H7 (cell line): ENCODE data around the gene LCORL. TPM values are rescaled to one million over a fixed set of nuclear protein-coding genes. Genes with fewer than 3 reads are reported as not detected.
"Not testable (repeated sequence)": the region's sequence is repeated elsewhere in the genome, so short reads cannot be mapped to it uniquely, and the experiment has no call there.

Experiments
- DNase-seq: peaks from one replicate; pipeline ENCODE4 v3.0.0; 2012
- H3K27me3 ChIP-seq: 2 replicates; pipeline ENCODE4 v1.6.0; 2011; ENCODE audit warnings: mild to moderate bottlenecking, low read length; ENCODE audit not compliant: control insufficient read depth, insufficient read depth
- H3K36me3 ChIP-seq: replicated peaks from 2 replicates; pipeline ENCODE4 v1.5.1; 2011; ENCODE audit warnings: low read length; ENCODE audit not compliant: control insufficient read depth, insufficient read depth
- H3K4me3 ChIP-seq: 2 replicates; pipeline ENCODE4 v1.5.1; 2011; ENCODE audit warnings: low read depth, mild to moderate bottlenecking, control low read depth, low read length, moderate library complexity; ENCODE audit not compliant: insufficient read depth
- total RNA-seq: library from RNA; depleted of rRNA; stranded (reverse); fragments of >200 nt; shearing (Covaris generic); gene quantifications from 2 replicates; pipeline ENCODE4 v1.2.3, GENCODE V29; 2014; rRNA removed

LCORL gene
- 12.4 and 21.4 TPM in 2 replicates for total RNA-seq

DNA sequence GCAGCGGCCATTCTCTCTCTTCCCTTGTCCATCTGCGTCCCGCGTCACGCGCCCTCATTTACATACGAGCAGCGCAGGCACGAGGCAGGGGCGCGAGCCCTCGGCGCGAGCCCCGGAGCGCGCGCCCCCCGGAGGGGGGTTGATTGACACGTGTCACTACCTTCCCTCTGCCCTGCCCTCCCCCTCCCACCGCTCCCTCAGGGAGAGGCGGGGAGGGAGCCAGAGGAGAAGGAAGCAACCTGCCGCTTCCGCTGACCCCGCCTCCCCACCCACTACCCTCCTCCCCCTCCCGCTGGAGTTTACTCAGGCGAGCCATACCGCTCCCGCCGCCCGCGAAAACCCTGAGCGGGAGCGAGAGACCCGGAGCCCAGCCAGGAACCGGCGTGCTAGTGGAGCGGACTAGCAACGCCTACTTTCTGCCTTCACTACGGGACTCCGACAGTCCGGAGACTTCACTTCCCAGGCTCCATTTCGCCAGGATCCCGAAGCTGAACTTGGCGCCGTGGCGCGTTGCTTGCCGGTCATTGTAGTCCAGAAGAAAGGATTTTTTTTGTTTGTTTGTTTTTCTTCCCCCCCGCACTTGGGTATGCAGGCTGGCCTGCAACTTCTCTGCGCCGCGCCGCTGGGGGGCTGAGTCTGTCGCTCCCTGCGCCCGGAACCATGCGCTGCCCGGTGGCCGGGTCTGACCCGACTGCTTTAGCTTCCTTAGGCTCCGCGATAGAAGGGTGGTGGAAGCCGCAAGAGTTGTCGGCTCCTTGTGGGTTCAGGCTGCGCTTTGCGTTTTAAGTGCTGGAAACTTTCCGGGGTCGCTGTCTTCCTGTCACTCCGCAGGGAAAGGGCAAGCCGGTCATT lies at the start of gene LCORL:
LCORL (minus strand) TSS at position 36 of the 852 bp plus-strand sequence; CDS start at position 32, 4 bp downstream.
- DNase-seq, result peak; percentile 90
- Histone ChIP-seq H3K27me3 (peaks cover 17% of the 10 kb centered on the region), H3K4me3 (peak within 1 kb of the TSS; percentile 94), H3K36me3 (no peaks in the 10 kb centered on the region)

DNA sequence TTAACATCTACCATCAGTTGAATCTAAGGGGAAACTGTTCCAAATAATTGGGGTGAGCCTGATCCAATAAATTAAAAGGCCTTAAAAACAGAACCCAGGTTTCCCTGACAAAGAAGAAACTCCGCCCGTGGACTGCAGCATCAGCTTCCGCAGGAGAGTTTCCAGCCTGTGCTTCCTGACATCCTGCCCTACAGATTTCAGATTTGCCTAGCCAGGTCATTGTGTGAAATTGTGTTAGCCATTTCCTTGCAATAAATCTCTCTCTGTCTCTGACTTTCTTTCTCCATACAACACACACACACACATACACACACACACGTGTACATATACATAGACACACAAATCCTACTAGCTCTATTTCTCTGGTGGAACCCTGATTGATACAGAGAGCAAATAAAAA lies 48.3 kb upstream of the LCORL start:
- Histone ChIP-seq H3K27me3 (no peaks in the 10 kb centered on the region; the same call in 1 of the 2 replicates), H3K4me3 (no peak overlapping the region), H3K36me3 (no peaks in the 10 kb centered on the region)
- DNase-seq, result no peak

DNA sequence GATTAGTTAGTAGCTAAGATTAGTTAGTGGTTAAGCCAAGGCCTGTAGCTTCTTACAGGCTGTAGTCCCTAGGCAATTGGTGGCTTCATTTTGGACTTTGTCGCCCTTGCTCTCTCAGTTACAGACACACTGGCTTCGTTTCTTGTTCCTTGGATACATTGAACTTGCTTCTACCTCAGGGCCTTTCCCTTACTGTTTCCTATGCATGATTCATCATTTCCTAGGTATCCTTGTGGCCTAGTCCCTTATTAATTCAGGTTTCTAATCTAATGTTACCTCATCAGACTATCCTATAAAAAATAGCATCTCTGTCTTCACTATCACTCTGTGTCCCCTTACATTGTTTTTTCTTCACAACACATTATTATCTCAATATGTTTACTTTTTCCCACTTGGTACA lies 45.5 kb upstream of the LCORL start:
- H3K27me3 ChIP-seq, result no peaks in the 10 kb centered on the region; the same call in 1 of the 2 replicates
- H3K4me3 ChIP-seq, result no peak overlapping the region
- no peak for DNase-seq
- no peaks in the 10 kb centered on the region for H3K36me3 ChIP-seq

DNA sequence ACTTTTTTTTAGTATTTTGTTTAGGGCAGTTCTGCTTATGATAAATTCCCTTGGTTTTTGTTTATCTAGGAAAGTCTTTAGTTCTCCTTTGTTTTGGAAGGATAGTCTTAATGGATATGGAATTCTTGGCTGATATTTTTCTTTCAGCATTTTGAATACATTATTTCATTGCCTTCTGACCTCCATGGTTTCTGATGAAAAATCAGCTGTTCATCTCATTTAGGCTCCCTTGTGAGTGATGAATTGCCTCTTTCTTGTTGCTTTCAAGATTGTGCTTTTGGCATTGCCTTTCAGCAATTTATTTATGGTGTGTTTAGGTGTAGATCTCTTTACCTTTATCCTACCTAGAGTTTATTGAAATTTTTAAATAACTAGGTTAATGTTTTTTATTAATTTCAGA lies 41.5 kb upstream of the LCORL start:
- H3K4me3 ChIP-seq, result no peak overlapping the region
- H3K36me3 ChIP-seq, result no peaks in the 10 kb centered on the region
- no peak for DNase-seq
- H3K27me3 ChIP-seq, result no peaks in the 10 kb centered on the region

DNA sequence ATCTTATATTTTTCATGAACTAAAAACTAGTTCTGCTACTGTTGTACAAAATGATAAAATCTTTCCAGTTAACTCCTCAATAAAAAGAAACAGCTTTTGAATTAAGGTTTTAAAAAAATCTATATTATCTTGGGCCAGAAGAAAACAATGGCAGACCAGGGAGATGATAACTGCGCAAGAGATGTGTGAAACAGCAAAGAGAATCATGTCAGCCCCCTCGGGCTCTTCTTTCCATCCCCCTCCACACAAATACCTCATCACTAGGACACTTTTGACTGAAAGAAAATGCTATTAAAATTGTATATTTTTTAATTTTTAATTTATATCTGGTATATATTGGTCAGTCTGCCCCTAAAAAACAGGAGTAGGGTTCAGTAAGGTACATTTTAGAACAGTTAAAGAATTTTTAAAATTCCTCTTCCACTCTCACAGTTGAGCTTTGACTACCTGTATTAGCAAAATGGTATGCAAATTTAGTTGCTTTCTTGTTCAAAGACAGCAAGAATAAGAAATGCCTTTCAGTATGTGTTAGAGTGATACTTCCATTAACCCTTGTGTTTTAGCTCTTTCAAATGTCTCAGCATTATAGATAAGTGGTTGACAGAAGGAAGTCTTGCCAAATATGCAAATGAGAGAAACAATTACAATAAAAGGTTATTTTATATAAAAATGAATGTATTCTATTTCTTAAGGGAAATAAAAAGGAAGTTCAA lies 36.4 kb upstream of the LCORL start:
- no peaks in the 10 kb centered on the region for H3K27me3 ChIP-seq
- no peak for DNase-seq
- no peak overlapping the region for H3K4me3 ChIP-seq
- H3K36me3 ChIP-seq, result no peaks in the 10 kb centered on the region

DNA sequence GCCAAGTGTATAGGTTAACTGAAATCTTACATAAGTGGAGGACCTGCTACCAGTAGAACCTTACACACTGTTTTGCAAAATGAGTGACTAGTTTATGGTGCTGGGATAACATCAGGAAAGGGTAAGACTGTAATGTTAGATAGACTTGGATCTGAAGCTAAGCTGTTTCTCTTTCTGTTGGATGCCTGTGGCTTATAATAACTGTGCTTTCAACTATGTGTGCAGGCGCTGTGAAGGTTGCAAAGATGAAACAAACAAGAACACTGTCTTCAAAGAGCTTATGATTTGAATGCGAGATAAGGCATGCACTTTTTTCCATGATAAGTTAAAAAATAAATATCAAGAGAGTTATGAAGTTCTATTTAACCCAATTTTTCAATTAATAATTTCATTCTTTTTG lies 34.5 kb upstream of the LCORL start:
- no peak overlapping the region for H3K4me3 ChIP-seq
- no peaks in the 10 kb centered on the region for H3K27me3 ChIP-seq
- no peaks in the 10 kb centered on the region for H3K36me3 ChIP-seq
- no peak for DNase-seq

DNA sequence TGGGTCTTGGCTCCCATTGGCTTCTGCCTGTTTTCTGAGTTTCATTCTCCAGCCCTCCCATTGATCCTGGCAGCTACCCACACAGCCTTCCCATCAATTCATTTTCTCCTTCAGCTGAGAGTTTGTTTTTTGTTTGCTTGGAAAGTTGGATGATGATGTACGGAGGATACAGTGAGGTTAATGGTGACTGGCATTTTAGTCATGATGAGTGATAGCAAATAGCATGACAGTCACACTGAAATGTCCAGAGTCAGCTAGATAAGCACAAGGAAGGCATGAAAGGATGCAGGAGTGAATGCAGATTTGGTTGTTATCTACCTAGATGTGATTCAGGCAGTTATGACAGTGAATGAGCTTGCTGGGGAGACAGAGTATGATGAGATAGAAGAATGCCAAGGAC lies 30.6 kb upstream of the LCORL start:
- Histone ChIP-seq H3K36me3 (no peaks in the 10 kb centered on the region), H3K4me3 (no peak overlapping the region), H3K27me3 (no peaks in the 10 kb centered on the region)
- no peak for DNase-seq

DNA sequence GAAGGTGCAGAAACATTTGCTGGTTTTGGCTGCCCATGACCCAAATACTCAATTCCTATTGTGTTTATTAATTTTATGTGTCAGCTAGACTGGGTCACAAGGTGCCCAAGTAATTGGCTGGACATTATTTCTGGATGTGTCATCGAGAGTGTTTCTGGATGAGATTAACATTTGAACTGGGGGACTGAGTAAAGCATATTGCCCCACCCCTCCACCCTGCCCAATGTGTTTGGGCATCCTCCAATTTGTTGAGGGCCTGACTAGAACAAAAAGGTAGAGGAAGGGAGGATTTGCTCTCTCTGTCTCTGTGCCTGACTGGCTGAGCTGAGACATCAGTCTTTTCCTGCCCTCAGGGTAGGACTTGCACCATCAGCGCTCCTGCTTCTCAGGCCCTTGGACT lies 29.7 kb upstream of the LCORL start:
- Histone ChIP-seq H3K4me3 (no peak overlapping the region), H3K36me3 (no peaks in the 10 kb centered on the region), H3K27me3 (no peaks in the 10 kb centered on the region)
- DNase-seq, result no peak

DNA sequence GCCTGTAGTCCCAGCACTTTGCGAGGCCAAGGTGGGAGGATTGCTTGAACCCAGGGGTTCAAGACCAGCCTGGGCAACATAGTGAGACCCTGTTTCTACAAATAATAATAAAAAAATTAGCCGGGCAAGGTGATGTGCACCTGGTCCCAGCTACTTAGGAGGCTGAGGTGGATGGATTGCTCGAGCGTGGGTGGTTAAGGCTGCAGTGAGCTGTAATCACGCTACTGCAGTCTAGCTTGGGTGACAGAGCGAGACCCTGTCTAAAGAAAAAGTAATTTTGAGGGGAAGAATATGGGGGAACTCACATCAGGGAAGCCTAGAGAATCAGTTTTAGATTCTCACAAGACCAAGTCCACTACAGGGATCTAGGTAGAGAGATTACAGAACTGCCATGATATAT lies 28.9 kb upstream of the LCORL start:
- no peak overlapping the region for H3K4me3 ChIP-seq
- H3K27me3 ChIP-seq, result no peaks in the 10 kb centered on the region
- no peak for DNase-seq

DNA sequence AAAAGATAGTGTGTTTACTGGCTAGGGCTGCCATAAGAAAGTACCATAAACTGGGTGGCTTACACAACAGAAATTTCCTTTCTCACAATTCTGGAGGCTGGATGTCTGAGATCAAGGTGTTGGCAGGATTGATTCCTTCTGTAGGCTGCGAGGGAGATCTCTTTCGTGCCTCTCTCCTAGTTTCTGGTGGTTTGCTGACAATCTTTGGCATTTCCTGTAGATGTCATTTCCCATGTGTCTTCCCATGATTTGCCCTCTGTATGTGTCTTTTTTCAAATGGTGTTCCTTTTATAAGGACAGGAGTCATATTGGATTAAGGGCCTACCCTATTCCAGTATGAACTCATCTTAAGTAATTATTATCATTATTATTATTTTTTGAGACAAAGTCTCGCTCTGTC lies 27.9 kb upstream of the LCORL start:
- no peak for DNase-seq
- Histone ChIP-seq H3K36me3 (no peaks in the 10 kb centered on the region), H3K27me3 (no peaks in the 10 kb centered on the region), H3K4me3 (no peak overlapping the region)

More for the DNA sequence above, 28.9 kb upstream of the LCORL start:
- H3K36me3 ChIP-seq, result no peaks in the 10 kb centered on the region

DNA sequence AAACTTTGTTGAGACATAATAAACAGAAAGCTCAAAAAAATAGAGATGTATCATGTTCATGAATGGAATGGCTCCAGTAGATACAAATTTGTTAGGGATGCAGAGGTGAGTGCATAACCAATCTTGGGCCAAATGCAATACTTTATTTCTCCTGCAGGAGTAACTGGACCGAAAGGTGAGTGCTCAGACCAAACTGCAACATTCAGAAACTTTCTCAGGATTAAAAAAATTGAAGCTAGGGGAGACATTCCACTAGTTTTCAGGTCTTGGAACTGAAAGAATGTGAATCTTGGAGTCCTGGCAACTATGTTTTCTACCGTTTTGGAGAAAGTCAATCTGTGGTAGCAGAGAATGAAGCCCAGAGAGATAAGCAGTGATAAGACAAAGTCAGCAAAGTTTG lies 21.2 kb upstream of the LCORL start:
- Histone ChIP-seq H3K36me3 (no peaks in the 10 kb centered on the region), H3K27me3 (no peaks in the 10 kb centered on the region), H3K4me3 (no peak overlapping the region)
- DNase-seq, result no peak

DNA sequence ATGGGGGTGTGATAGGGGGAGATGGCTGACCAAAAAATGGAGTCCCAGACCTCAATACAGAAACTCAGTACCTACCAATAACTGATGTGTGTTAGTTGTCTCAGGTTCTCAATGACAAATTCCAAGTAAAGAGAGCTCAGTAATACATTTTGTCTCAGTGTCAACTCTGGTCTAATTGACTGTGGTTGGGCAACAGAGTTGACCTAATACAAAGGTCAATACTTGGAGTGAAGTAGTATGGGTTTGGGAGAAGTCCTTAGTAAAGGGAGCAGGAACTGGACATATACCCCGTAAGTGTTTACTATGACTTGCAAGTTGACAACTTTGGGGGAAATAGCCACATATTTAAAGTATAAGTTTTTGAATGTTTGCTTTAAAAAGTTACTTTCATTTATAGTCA lies 20.5 kb upstream of the LCORL start:
- Histone ChIP-seq H3K4me3 (no peak overlapping the region), H3K36me3 (no peaks in the 10 kb centered on the region), H3K27me3 (no peaks in the 10 kb centered on the region)
- no peak for DNase-seq

DNA sequence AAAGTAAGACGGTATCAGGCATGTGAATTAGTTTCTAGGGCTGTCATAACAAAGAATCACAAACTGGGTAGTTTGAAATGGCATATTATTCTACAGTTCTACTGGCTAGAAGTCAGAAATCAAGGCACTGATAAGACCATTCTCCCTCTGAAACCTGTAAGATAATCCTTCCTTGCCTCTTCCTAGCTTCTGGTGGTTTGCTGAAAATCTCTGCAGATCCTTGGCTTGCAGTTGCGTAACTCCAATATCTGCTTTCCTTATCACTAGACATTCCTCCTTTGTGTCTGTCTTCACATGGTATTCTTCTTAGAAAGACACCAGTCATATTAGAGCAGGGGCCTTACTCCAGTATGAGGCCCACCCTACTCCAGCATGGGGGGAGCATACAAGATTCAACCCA lies 19.6 kb upstream of the LCORL start:
- H3K4me3 ChIP-seq, result no peak overlapping the region
- no peaks in the 10 kb centered on the region for H3K27me3 ChIP-seq
- H3K36me3 ChIP-seq, result no peaks in the 10 kb centered on the region
- no peak for DNase-seq

DNA sequence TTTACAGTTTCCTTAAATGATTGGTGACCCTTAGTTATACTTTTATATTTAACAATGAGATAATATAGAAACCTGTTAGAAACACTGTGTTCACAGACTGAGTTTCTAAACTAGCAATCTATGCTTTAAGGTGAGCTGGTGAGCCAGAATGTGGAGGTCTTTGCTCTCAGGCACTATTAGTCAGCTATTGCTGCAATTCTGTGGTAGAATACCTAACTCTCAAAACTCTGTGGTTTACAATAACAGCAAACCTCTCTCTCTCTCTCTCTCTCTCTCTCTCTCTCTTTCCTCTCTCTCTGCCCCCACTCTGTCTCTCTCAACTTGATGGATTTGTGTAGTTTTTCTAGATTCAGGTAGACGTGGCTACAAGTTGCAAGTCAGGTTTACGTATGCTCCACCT lies 17.6 kb upstream of the LCORL start:
- Histone ChIP-seq H3K27me3 (no peaks in the 10 kb centered on the region), H3K4me3 (no peak overlapping the region), H3K36me3 (no peaks in the 10 kb centered on the region)
- DNase-seq, result no peak

DNA sequence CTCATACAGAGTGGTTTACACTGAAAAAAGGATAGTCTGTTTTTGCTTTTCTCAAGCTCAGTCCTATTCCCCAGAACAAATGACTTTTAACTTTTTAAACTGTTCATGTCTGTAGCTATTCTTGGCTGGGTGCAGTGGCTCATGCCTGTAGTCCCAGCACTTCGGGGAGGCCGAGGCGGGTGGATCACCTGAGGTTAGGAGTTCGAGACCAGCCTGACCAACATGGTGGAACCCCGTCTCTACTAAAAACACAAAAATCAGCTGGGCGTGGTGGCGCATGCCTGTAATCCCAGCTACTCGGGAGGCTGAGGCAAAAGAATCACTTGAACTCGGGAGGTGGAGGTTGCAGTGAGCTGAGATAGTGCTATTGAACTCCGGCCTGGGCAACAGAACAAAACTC lies 14.8 kb upstream of the LCORL start:
- H3K36me3 ChIP-seq, H3K4me3 ChIP-seq, DNase-seq, H3K27me3 ChIP-seq: not testable (repeated sequence)
